GM19468 (cell line): ENCODE results near the gene ATP6V1A.
"Not testable (repeated sequence)": the region's sequence is repeated elsewhere in the genome, so short reads cannot be mapped to it uniquely, and the experiment has no call there.

Experiments
- ATAC-seq: cut with Tn5 transposase; IDR thresholded peaks from one replicate; pipeline ENCODE4 v1.9.1; 2021; ENCODE audit warnings: mild to moderate bottlenecking, moderate library complexity, moderate number of reproducible peaks; ENCODE audit not compliant: unreplicated experiment; ENCODE audit errors: extremely low read depth

Gene ATP6V1A

DNA sequence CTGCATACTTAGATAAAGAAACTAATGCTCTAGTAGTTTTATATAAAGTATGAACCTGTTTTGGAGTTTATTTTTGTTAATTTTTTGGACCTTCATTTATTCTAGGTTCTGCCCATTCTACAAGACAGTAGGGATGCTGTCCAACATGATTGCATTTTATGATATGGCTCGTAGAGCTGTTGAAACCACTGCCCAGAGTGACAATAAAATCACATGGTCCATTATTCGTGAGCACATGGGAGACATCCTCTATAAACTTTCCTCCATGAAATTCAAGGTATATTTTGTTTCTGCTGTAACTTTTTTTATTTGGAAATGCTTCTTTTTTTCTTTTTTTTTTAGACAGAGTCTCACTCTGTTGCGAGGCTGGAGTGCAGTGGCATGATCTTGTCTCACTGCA, 58.4 kb downstream of the ATP6V1A start:
- no peak for ATAC-seq

DNA sequence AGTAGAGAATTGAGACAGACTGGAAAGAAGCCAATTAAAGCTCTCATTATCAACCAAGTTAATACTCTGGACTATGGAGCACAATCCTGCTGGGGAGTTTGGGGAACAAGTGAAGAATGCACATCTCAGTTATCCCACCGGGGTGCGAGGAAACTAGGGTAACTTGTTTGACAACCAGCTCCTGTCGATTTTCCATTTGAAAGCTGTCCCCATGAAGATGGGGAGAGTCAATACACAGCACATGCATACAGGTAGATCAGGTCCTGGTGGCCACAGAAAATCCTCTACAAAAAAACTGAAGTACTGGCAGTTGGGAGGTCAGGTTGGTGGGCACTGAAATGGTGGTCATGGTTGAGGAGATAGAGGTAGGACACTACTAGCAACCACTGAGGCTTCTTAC, 66.0 kb downstream of the ATP6V1A start:
- ATAC-seq: no peak

DNA sequence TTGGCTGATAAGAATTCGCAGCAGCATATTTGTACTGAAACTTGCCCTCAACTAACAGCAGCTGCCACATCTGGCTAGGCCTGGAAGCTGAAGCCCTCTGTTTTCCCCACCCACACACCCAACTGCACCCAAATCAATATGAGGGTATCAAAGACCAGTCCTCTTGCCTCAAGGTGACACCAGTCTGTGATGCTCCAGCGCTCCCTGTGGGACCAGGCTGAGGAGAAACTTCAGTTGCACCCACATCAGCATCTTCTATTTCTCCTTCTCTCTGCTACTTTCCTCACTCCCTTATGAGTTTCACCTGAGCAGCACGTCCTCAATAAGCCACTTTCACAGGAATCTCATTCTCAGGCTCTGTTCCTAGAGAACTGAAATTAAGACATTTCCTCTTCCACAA, 73.0 kb downstream of the ATP6V1A start:
- ATAC-seq: no peak

- ATAC-seq: no peak
Observed at GRCh38 chr3:113825090-113825489, 78.3 kb downstream of the ATP6V1A start.

- peak; percentile 33 for ATAC-seq
Observed at GRCh38 chr3:113828600-113828999, 81.8 kb downstream of the ATP6V1A start.

DNA sequence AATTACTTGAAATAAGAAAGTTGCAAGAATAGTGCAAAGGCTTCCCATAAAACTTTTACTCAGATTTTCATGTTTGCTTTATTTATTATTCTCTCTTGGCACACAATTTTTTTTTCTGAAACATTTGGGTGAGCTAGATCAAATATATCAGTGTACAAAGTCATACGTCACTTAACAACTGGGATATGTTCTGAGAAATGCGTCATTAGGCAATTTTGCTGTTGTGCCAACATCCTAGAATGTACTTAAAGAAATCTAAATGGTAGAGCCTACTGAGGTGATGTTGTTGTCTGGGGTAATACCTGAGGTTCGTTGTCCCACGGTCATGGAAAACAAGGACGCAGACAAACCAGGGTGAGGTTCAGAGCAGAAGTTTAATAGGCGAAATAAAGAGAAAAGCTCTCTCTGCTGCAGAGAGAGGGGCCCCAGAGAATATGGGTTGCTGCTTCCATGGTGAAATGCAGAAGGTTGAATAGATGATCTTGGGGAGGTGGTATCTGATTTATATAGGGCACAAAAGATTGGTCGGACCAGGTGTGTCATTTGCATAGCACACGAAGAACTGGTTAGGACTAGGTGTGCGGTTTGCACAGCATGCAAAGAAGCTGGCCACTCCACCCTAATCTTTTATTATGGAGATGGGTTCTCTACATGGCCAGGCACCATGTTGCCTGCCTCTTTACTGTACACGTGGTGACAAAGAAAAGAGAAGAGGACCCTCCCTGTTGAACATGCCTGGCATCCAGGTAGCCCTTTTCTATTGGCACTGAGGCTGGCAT, 82.9 kb downstream of the ATP6V1A start:
- ATAC-seq: no peak

DNA sequence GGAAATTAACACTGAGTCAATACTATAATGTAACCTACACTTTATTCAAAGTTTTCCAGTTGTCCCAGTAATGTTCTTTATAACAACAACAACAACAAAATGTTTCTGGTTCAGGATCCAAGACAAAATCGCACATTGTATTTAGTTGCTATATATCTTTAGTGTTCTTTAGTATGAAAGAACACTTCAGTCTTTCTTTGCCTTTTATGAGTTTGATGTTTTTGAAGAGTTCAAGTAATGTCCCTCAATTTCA, 84.2 kb downstream of the ATP6V1A start:
- ATAC-seq: no peak

DNA sequence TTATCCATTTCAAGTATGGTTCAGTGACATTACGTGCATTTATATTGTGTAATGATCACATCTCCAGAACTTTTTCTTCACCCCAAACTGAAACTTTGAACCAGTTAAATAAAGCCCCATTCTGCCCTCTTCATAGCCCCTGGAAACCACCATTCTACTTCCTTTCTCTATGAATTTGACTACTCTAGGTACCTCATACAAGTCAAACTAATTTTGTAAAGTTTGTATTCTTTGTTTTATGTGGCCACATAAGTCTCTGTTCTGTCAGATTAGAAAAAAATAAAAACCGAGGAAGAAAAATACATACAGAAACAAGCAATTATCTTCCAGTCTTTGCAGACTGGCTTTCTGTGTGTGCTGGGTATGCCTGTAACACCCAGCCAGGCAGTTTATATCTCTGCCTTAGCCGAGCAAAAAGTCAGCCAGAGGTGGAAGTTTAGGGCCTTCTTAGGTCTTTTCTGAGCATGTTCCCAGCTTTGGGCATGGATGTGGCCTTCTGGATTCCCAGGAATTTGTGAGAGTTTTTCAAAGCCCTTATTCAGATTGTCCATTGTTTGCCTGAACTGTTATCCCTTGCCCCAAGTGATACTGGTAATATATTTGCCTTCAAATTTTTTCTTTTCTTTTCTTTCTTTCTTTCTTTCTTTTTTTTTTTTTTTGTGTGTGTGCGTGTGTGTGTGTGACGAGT, 85.8 kb downstream of the ATP6V1A start:
- ATAC-seq: no peak

GRCh38 chr3:113834983-113835382, 88.1 kb downstream of the ATP6V1A start:
- no peak for ATAC-seq

DNA sequence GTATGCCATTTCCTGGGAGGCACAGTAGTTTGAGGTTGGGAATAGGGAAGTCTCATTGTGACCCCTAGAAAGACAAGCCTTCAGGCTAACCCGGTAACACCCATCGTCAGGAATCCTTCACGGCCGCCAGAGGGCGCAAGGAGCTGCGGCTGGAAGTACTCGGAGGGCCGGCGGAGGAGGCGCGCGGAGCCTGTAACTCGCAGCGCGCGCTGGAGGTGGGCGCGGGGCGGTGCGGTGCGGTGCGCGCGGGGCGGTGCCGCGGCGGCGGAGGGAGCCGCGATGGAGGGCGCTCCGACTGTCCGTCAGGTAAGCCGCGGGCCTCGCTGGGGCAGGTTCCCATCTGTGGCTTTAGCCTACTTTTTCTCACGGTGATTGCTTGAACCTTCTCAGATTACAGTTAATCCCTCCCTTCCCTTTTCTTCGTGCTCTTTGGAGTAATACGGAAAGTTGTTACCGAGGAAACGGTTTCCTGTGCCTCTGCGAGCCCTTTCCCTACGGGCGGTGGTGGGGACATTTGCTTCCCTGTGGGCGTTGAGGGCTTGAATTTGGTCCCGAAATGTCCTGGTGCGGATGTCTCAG, 91.9 kb downstream of the ATP6V1A start, which contains the start of gene GRAMD1C:
Gene GRAMD1C (plus strand): TSS at position 158 of the 579 bp plus-strand sequence. CDS start 122 bp downstream, at position 280.
- ATAC-seq: peak; percentile 91

GRCh38 chr3:113839551-113839950, 92.7 kb downstream of the ATP6V1A start:
- no peak for ATAC-seq

- ATAC-seq: no peak
Observed at GRCh38 chr3:113844622-113845222, 97.9 kb downstream of the ATP6V1A start.

- no peak for ATAC-seq
Observed at GRCh38 chr3:113847247-113847646, 100.4 kb downstream of the ATP6V1A start.

- ATAC-seq: no peak
Observed at GRCh38 chr3:113847664-113848461, 101.0 kb downstream of the ATP6V1A start.

DNA sequence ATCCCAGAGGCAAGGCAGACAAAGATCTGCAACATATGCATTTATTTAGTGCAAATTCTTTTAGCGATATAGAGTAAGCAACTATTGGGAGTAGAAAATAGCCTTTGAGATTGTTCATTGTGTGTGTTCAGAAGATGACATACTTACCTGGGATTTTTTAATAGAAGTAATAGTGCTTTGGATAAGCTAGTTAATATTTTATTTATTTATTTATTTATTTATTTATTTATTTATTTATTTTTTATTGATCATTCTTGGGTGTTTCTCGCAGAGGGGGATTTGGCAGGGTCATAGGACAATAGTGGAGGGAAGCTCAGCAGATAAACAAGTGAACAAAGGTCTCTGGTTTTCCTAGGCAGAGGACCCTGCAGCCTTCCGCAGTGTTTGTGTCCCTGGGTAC, 102.2 kb downstream of the ATP6V1A start:
- ATAC-seq: not testable (repeated sequence)

GRCh38 chr3:113849841-113850240, 103.0 kb downstream of the ATP6V1A start:
- not testable (repeated sequence) for ATAC-seq

GRCh38 chr3:113850391-113850790, 103.6 kb downstream of the ATP6V1A start:
- ATAC-seq: not testable (repeated sequence)

GRCh38 chr3:113852506-113852905, 105.7 kb downstream of the ATP6V1A start:
- no peak for ATAC-seq
